Esophagus muscularis mucosa (tissue), 3 donors: ENCODE results near the gene USP32.

ENCODE experiments used
- CTCF ChIP-seq, 3 experiments: fragments of 200-600 bp in 2 of 3; fragments of 450-650 bp in 1 of 3; sonication (generic) in 2 of 3; IDR thresholded peaks; one replicate each; pipeline ENCODE4 v1.5.1; 2017 to 2019; ENCODE audit warnings: antibody characterized with exemption in 3 of 3, mild to moderate bottlenecking in 2 of 3, moderate library complexity in 1 of 3
- POLR2AphosphoS5 ChIP-seq, 2 donors: sonication (generic); formaldehyde crosslinking; IDR thresholded peaks; one replicate each; pipeline ENCODE4 v1.6.1; 2017; ENCODE audit warnings: antibody characterized with exemption in 2 of 2

- no peak for TF ChIP-seq CTCF (IDR thresholded peaks at IDR 0.05)
- TF ChIP-seq POLR2AphosphoS5 (IDR thresholded peaks at IDR 0.05), result peak in 1 of 2 donors; percentile 60
Observed at GRCh38 chr17:60390186-60390585, 1.7 kb downstream of the USP32 start.
